DOHH2 (cell line): ENCODE results near the gene CCM2.

ENCODE experiments used
- H3F3A ChIP-seq: fragments of 200-600 bp; sonication (generic), shearing (Covaris generic); 2 replicates; pipeline ENCODE4 v1.6.0; 2016; ENCODE audit warnings: antibody characterized with exemption, mild to moderate bottlenecking; ENCODE audit not compliant: control insufficient read depth, insufficient read depth
- H3K27ac ChIP-seq: fragments of 200-600 bp; sonication (generic); 2 replicates; pipeline ENCODE4 v1.5.1; 2014; ENCODE audit warnings: low read depth, mild to moderate bottlenecking, low read length, moderate library complexity
- H3K27me3 ChIP-seq: fragments of 200-600 bp; sonication (generic); 2 replicates; pipeline ENCODE4 v1.6.1; 2014; ENCODE audit warnings: mild to moderate bottlenecking, low read length, mixed read lengths; ENCODE audit not compliant: control insufficient read depth
- H3K36me3 ChIP-seq: fragments of 200-600 bp; sonication (generic); 2 replicates; pipeline ENCODE4 v1.6.1; 2014; ENCODE audit warnings: mild to moderate bottlenecking, low read length, moderate library complexity, mixed read lengths; ENCODE audit not compliant: control insufficient read depth
- H3K4me1 ChIP-seq: fragments of 200-600 bp; sonication (generic); 2 replicates; pipeline ENCODE4 v1.6.1; 2014; ENCODE audit warnings: mild to moderate bottlenecking, low read length, mixed read lengths; ENCODE audit not compliant: control insufficient read depth
- H3K4me2 ChIP-seq: fragments of 200-600 bp; sonication (generic); 2 replicates; pipeline ENCODE4 v1.6.0; 2014; ENCODE audit warnings: mild to moderate bottlenecking, low read length, moderate library complexity
- H3K4me3 ChIP-seq: fragments of 200-600 bp; sonication (generic); 2 replicates; pipeline ENCODE4 v1.5.1; 2014; ENCODE audit warnings: mild to moderate bottlenecking, low read length, mixed read lengths
- H3K79me2 ChIP-seq: fragments of 200-600 bp; sonication (generic); 2 replicates; pipeline ENCODE4 v1.6.1; 2014; ENCODE audit warnings: mild to moderate bottlenecking, low read length, mixed read lengths; ENCODE audit not compliant: control insufficient read depth
- H3K9me2 ChIP-seq: fragments of 200-600 bp; sonication (generic); replicated peaks from 2 replicates; pipeline ENCODE4 v1.6.1; 2014; ENCODE audit warnings: mild to moderate bottlenecking, low read length, mixed read lengths; ENCODE audit not compliant: control insufficient read depth
- H3K9me3 ChIP-seq: fragments of 200-600 bp; sonication (generic); 2 replicates; pipeline ENCODE4 v1.6.1; 2014; ENCODE audit warnings: antibody characterized with exemption, low read length, mixed read lengths; ENCODE audit not compliant: control insufficient read depth, insufficient read depth
- H4K20me1 ChIP-seq: fragments of 200-600 bp; sonication (generic); 2 replicates; pipeline ENCODE4 v1.6.0; 2014; ENCODE audit warnings: low read depth, mild to moderate bottlenecking, antibody characterized with exemption, low read length, moderate library complexity; ENCODE audit not compliant: control insufficient read depth, insufficient read depth
- CTCF ChIP-seq: fragments of 200-600 bp; sonication (generic); IDR thresholded peaks from one replicate; pipeline ENCODE4 v1.5.1; 2014; ENCODE audit warnings: antibody characterized with exemption, mild to moderate bottlenecking, low read depth, low read length; ENCODE audit not compliant: poor library complexity, severe bottlenecking
- EZH2phosphoT487 ChIP-seq: fragments of 200-600 bp; sonication (generic); IDR thresholded peaks from 2 replicates; pipeline ENCODE4 v1.6.1; 2017; ENCODE audit warnings: borderline replicate concordance, mild to moderate bottlenecking, antibody characterized with exemption, low read length, moderate library complexity, mixed read lengths

The CCM2 gene

GRCh38 chr7:45048748-45049147 lies 48.7 kb downstream of the CCM2 start:
- Histone ChIP-seq H3K36me3 (peaks cover 86% of the 10 kb centered on the region), H3K27me3 (no peaks in the 10 kb centered on the region), H3K9me2 (no peaks in the 10 kb centered on the region), H3K4me1 (peaks cover 4% of the 10 kb centered on the region), H3F3A (peaks cover 6% of the 10 kb centered on the region), H3K9me3 (no peaks in the 10 kb centered on the region), H3K27ac (no peak overlapping the region), H3K4me3 (no peak overlapping the region), H3K4me2 (no peak overlapping the region), H3K79me2 (peaks cover 54% of the 10 kb centered on the region), H4K20me1 (peaks cover 10% of the 10 kb centered on the region; the same call in 1 of the 2 replicates)
- TF ChIP-seq CTCF: no peak
- TF ChIP-seq EZH2phosphoT487: no peak

GRCh38 chr7:45050198-45050597 lies 50.2 kb downstream of the CCM2 start:
- Histone ChIP-seq H3K9me3 (no peaks in the 10 kb centered on the region), H3K4me1 (peaks cover 4% of the 10 kb centered on the region), H3K4me3 (no peak overlapping the region), H4K20me1 (peaks cover 10% of the 10 kb centered on the region; the same call in 1 of the 2 replicates), H3K27ac (no peak overlapping the region), H3K36me3 (peaks cover 86% of the 10 kb centered on the region), H3K4me2 (no peak overlapping the region), H3K79me2 (peaks cover 65% of the 10 kb centered on the region), H3F3A (peaks cover 6% of the 10 kb centered on the region), H3K9me2 (no peaks in the 10 kb centered on the region), H3K27me3 (no peaks in the 10 kb centered on the region)
- TF ChIP-seq CTCF: no peak
- no peak for TF ChIP-seq EZH2phosphoT487

- Histone ChIP-seq H3K4me1 (peaks cover 4% of the 10 kb centered on the region), H3K9me2 (no peaks in the 10 kb centered on the region), H3K27me3 (no peaks in the 10 kb centered on the region), H3F3A (peaks cover 6% of the 10 kb centered on the region), H3K4me2 (no peak overlapping the region), H3K36me3 (peaks cover 78% of the 10 kb centered on the region), H3K4me3 (no peak overlapping the region), H3K79me2 (peaks cover 72% of the 10 kb centered on the region), H4K20me1 (peaks cover 10% of the 10 kb centered on the region; the same call in 1 of the 2 replicates), H3K27ac (no peak overlapping the region), H3K9me3 (no peaks in the 10 kb centered on the region)
- TF ChIP-seq EZH2phosphoT487: no peak
- TF ChIP-seq CTCF: no peak
Observed at GRCh38 chr7:45052011-45052410, 52.0 kb downstream of the CCM2 start.
